ENCODE measurements around the gene OPRPN.

GRCh38 chr4:70359115-70359661, 38.6 kb upstream of the OPRPN start:
- TF ChIP-seq ZFP30 (CRISPR knock-in tag; IDR thresholded peaks at IDR 0.05) (no peak), ZFP3 (CRISPR knock-in tag; IDR thresholded peaks at IDR 0.05) (no peak), OSR1 (CRISPR knock-in tag; IDR thresholded peaks at IDR 0.05) (no peak), PATZ1 (CRISPR knock-in tag; IDR thresholded peaks at IDR 0.05; ENCODE audit: borderline replicate concordance) (no peak), PPARA (CRISPR knock-in tag; IDR thresholded peaks at IDR 0.05; ENCODE audit: borderline replicate concordance) (no peak), ARNTL (CRISPR knock-in tag; IDR thresholded peaks at IDR 0.05; ENCODE audit: borderline replicate concordance, low read depth) (no peak), TSHZ2 (CRISPR knock-in tag; IDR thresholded peaks at IDR 0.05) (no peak), RARB (CRISPR knock-in tag; IDR thresholded peaks at IDR 0.05) (no peak), ZC3H10 (CRISPR knock-in tag; IDR thresholded peaks at IDR 0.05) (no peak), CREB5 (CRISPR knock-in tag; IDR thresholded peaks at IDR 0.05; ENCODE audit: low read depth) (no peak), ZNF70 (CRISPR knock-in tag; IDR thresholded peaks at IDR 0.05) (no peak)
